HG02938 (cell line): ENCODE results near the gene ZNF354C.

Experiments used
- ATAC-seq: cut with Tn5 transposase; IDR thresholded peaks from one replicate; pipeline ENCODE4 v1.9.1; 2021; ENCODE audit warnings: mild to moderate bottlenecking, moderate library complexity; ENCODE audit not compliant: unreplicated experiment

ZNF354C gene

GRCh38 chr5:179126506-179126991 is 66.4 kb downstream of the ZNF354C start:
- ATAC-seq = no peak

DNA sequence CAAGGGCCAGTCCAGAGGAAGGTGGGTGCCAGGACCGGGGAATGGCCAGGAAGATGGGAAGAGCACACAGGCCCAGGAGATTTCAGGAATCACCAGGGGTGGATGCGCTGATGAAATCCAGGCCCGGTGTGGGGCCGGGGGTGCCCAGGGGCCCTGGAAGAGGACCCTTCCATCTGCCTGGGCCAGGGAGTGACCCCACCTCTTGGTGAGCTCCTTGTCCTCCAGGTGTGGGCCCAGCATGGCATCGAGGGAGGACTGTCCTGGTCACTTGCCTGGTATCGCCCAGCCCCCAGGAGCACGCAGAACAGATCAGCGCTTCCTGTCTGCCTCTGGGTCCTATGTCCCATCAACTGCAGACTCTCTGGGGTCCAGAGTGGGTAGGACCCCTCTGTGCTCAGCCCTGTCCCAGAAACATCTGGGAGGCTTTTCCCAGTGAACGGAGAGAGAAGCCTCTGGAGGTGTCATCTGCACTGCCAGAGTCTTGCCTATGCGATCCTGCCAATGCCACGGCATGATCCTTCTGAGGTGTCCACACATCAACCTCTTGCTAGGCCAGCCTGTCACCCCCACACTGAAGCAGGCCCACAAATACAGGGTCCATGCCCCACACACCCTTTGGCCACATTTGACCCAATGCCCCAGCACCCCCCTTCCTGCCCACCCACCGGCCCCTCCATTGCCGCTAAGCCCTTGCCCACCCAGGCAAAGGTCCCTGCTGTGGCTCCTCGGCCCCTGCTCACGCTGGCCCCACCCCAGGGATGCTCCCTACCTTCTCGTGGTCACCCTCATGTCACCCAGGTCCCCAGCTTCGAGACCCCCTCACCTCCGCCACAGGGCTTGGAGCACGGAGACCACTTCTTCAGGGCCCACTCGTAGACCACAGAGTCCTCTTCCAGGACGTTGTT is 67.2 kb downstream of the ZNF354C start:
- no peak for ATAC-seq

DNA sequence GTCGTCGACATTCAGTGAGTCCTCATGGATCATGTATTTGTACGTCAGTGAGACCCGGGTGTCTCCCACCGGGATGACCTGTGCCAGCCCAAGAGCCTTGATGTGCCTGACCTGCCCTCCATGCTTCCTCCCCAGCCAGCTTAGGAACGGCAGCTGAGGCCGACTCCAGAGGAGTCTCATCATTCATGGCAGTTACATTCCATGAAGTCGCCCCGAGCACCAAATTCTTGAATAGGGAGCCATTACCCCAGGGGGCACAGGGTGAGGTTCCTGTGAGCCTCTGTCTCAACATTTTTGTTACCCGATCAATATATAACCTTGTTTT is 67.8 kb downstream of the ZNF354C start:
- ATAC-seq = no peak

GRCh38 chr5:179128976-179129375 is 68.8 kb downstream of the ZNF354C start:
- ATAC-seq = no peak

- ATAC-seq = no peak
These were observed 69.5 kb downstream of the ZNF354C start for GRCh38 chr5:179129607-179130071.

DNA sequence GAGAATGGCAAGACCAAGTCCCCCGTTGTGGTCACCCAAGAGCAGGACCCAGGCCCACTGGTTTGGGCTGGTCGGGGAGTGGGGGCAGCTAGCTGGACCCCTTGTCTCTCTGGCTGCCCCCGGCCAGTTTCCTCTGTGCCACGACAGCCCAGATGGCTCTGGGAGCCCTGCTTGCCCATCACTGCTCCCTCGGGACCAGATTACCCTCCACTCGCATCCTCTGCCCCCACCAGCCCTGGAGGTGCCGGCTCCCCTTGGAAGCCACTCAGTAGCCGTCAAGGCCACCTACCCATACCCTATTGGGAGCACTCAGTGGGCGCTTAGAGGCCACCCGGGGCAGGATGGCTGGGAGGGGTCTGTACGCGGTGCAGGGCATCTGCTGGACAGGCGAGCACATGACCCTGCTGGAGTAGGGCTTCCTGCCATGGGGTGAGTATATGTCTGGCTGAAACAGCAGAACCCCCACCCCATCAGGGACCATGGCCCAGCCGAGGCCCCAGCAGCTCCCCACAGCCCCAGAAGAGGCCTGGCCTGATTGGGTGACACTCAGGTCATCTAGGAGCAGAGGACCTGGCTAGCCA is 70.0 kb downstream of the ZNF354C start:
- no peak for ATAC-seq

- ATAC-seq = no peak
These were observed 71.2 kb downstream of the ZNF354C start for GRCh38 chr5:179131321-179131835.

GRCh38 chr5:179131886-179132585 is 71.9 kb downstream of the ZNF354C start:
- ATAC-seq = no peak

DNA sequence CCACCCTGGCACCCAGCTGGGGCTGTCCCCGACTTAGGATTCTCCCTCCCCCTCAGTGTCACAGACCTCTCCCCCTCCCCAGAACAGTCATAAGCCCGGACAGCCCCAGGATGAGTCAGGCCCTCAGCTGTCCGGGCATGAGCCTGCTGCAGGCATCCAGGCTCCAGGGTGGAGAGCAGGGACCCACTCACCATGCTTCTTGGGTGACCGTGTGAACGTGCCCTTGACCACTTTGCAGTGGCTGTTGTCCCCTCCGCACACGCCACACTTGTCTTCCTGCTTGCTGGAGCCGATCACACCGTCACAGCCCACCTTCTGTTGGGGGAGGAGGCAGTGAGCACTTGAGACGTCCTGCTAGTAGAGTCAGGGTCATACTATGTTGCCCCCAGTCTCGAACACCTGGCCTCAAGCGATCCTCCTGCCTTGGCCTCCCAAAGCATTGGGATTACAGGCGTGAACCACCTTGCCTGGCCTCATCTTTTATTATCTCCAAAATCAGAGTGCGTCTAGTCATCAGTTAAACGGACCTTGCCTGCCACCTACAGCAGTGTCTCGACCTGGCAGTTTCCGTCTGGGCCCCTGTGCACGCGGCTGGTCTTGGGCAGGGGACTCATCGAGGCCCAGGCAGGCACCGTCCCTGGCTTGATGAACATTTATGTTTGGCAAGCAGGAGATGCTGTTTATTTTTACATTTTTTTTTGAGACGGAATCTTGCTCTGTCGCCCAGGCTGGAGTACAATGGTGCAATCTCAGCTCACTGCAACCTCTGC is 72.6 kb downstream of the ZNF354C start:
- no peak for ATAC-seq
